Inflammatory macrophage (primary cell): ENCODE measurements around the gene TBC1D10B.
"Not testable (repeated sequence)": the region's sequence is repeated elsewhere in the genome, so short reads cannot be mapped to it uniquely, and the experiment has no call there.

Source experiments
- DNase-seq, 2 donors: peaks; one replicate each; pipeline ENCODE4 v3.0.0-alpha.2; 2020 to 2022

TBC1D10B gene

GRCh38 chr16:30397776-30398660 lies 27.7 kb upstream of the TBC1D10B start:
- DNase-seq: no peak

- DNase-seq: no peak
Measured at GRCh38 chr16:30397056-30397455, 26.8 kb upstream of the TBC1D10B start.

GRCh38 chr16:30396627-30397026 lies 26.3 kb upstream of the TBC1D10B start:
- DNase-seq: not testable (repeated sequence)

GRCh38 chr16:30395992-30396585 lies 25.8 kb upstream of the TBC1D10B start:
- DNase-seq: no peak

- DNase-seq: peak; percentile 56 to 68
Measured at GRCh38 chr16:30395155-30395991, 25.1 kb upstream of the TBC1D10B start, which contains the start of gene ZNF48. Gene ZNF48 (plus strand): TSS chr16:30395420. CDS start chr16:30395795, 375 bp downstream.

GRCh38 chr16:30394592-30395154 lies 24.4 kb upstream of the TBC1D10B start:
- no peak for DNase-seq

GRCh38 chr16:30383521-30383920 lies 13.2 kb upstream of the TBC1D10B start:
- DNase-seq: no peak

- no peak for DNase-seq
Measured at GRCh38 chr16:30382111-30382881, 12.0 kb upstream of the TBC1D10B start, which contains the start of gene SEPTIN1. Gene SEPTIN1 (minus strand): TSS chr16:30382561. CDS start chr16:30382542, 19 bp downstream.

- no peak for DNase-seq
Measured at GRCh38 chr16:30381291-30382041, 11.2 kb upstream of the TBC1D10B start.

- no peak for DNase-seq
Measured at GRCh38 chr16:30380803-30381208, 10.5 kb upstream of the TBC1D10B start.

- DNase-seq: no peak
Measured at GRCh38 chr16:30380072-30380802, 9.9 kb upstream of the TBC1D10B start.

GRCh38 chr16:30379158-30379783 lies 9.0 kb upstream of the TBC1D10B start:
- no peak for DNase-seq

GRCh38 chr16:30378236-30379157 lies 8.2 kb upstream of the TBC1D10B start:
- DNase-seq: peak; percentile 98

GRCh38 chr16:30377812-30378235 lies 7.5 kb upstream of the TBC1D10B start:
- peak in 1 of 2 donors; percentile 70 for DNase-seq

- peak in 1 of 2 donors; percentile 80 for DNase-seq
Measured at GRCh38 chr16:30377050-30377811, 6.9 kb upstream of the TBC1D10B start.

- no peak for DNase-seq
Measured at GRCh38 chr16:30376461-30376902, 6.2 kb upstream of the TBC1D10B start.

- DNase-seq: no peak
Measured at GRCh38 chr16:30375864-30376263, 5.6 kb upstream of the TBC1D10B start.

GRCh38 chr16:30374538-30374937 lies 4.2 kb upstream of the TBC1D10B start, which contains the start of gene MYL11:
Gene MYL11 (plus strand): TSS chr16:30374802. CDS start chr16:30374858, 56 bp downstream.
- no peak for DNase-seq
